ENCODE results near the gene NOS1AP.

GRCh38 chr1:162366671-162367070 is 297.2 kb downstream of the NOS1AP start:
- TF ChIP-seq EZH2 (optimal IDR thresholded peaks at IDR 0.05; ENCODE audit: low read depth, low read length) (no peak), EZH2phosphoT487 (IDR thresholded peaks at IDR 0.05; ENCODE audit: low read length) (no peak)
- TF ChIP-seq, protein P1, sequence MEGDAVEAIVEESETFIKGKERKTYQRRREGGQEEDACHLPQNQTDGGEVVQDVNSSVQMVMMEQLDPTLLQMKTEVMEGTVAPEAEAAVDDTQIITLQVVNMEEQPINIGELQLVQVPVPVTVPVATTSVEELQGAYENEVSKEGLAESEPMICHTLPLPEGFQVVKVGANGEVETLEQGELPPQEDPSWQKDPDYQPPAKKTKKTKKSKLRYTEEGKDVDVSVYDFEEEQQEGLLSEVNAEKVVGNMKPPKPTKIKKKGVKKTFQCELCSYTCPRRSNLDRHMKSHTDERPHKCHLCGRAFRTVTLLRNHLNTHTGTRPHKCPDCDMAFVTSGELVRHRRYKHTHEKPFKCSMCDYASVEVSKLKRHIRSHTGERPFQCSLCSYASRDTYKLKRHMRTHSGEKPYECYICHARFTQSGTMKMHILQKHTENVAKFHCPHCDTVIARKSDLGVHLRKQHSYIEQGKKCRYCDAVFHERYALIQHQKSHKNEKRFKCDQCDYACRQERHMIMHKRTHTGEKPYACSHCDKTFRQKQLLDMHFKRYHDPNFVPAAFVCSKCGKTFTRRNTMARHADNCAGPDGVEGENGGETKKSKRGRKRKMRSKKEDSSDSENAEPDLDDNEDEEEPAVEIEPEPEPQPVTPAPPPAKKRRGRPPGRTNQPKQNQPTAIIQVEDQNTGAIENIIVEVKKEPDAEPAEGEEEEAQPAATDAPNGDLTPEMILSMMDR (IDR thresholded peaks at IDR 0.05; ENCODE audit: low read length): no peak
